Inflammatory macrophage treated with lipopolysaccharide for 1 hour (primary cell): ENCODE data around the gene DDX24.

Experiments used
- DNase-seq, 2 donors: peaks; one replicate each; pipeline ENCODE4 v3.0.0-alpha.2; 2020 to 2022

The DDX24 gene

DNA sequence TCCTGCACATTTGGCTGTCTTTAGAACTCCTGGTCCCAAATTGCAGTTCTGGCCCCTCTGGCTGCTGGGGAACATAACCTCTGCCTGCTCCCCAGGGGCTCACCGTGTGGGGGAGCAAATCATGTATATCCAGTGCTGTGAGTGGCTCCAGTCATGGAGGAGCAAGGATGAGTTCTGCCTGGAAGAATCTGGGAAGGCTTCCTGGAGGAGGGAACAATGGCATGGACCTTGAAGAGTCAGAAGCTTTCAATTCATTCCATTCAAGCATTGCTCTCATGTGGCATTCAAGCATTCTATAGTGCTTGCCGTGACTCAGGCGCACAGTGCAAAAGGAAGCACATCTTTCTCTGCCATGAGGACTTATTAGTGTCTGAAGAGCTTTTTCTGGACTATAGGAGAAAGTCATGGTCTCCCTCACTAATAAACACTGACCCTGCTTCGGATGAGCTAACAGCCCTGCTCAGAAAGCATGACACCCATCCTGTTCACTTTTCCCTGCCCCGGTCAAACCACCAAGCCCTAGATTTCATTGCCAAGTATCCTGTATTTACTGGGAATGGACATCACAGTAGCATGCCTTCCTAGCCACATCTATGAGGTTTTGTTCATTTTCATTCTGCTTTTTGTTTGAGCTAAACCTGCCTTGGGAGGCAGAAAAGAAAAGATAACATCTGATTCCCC, 33.0 kb upstream of the DDX24 start:
- no peak for DNase-seq

DNA sequence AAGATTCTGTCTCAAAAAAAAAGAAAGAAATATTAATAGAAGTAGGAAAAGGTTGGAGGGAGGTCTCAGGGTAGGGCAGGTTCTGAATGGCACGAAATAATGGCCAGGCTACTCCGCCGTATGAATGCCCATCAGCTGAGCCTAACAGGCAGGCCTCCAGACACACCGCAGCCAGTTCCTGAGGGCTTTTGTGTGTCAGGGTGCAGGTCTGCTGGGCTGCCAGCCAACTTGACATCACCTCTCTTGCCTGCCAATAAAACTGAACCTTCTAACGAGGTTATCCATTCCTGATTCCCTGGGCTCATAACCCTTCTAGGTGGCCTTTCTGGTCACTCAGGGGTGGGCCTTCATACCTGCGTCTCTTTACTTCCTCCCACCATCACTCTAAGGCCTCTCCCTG, 32.5 kb upstream of the DDX24 start:
- no peak for DNase-seq

DNA sequence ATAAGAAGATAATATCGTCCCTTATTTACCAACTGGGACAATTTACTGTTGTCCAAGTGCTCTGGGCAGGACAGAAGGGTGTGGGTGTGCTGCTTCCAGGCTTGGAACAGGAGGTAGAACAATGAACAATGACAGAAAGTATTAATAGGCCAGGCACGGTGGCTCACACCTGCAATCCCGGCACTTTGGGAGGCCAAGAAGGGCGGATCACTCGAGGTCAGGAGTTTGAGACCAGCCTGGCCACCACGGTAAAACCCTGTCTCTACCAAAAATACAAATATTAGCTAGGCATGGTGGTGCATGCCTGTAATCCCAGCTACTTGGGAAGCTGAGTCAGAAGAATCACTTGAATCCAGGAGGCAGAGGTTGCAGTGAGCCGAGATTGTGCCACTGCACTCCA, 32.1 kb upstream of the DDX24 start:
- no peak for DNase-seq

DNA sequence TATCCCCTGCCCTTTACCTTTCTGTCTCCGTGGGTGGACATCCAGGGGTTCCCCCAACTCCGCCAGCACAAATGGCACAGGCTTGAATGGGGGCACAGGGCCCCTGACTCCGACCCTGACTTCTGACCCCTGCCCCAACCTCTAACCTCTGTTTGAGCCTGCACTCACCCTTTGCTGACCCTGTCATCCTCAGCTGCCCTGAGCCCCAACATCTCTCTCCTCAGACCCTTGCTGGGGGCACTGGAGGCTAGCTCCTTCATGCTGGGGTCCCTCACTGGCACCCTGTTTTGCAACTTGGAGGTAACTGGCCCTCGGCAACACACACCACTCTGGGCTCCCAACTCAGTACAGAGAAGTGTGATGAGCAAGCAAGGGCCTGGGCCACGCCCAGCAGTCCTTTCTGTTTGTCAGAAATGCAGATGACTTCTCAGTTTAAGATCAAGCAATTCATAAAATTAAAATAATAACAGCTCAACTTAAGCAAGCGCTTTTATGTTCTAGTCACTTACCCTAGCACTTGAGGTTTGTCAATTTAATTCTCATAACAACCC, 31.6 kb upstream of the DDX24 start:
- DNase-seq: no peak

DNA sequence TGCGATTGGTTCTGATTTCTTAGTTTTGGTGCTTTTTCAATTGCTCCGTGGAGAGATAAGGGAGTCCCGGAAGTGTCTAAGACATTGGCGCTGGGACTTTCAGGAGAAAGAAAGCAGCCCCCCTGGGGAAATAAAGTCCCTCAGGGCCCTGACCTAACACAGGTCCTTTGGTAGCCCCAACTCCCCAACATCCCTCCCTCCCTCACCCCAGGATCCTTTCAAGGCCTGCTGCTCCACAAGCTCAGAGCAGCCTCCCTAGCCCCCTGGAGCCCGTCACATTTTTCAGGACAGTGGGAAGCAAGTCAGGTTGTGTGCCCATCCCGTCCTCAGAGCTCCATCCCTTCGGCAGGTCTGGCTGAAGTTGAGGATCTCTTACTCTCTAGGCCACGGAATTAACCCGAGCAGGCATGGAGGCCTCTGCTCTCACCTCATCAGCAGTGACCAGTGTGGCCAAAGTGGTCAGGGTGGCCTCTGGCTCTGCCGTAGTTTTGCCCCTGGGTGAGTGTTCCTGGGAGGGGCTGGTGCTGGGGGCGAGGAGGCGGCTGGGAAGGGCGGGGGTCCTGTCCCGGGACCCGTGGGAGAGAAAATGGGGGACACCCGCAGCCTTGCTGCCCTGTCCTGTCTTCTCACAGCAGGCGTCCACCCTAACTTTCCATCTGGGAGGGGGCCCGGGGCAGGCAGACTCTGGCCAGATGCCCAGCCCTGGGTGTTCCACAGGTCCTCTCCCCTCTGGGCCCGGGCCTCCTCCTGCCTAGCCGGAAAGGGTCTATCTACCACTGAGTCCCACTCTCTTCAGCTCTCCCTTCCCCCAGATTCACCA, 30.5 kb upstream of the DDX24 start:
- DNase-seq: no peak

DNA sequence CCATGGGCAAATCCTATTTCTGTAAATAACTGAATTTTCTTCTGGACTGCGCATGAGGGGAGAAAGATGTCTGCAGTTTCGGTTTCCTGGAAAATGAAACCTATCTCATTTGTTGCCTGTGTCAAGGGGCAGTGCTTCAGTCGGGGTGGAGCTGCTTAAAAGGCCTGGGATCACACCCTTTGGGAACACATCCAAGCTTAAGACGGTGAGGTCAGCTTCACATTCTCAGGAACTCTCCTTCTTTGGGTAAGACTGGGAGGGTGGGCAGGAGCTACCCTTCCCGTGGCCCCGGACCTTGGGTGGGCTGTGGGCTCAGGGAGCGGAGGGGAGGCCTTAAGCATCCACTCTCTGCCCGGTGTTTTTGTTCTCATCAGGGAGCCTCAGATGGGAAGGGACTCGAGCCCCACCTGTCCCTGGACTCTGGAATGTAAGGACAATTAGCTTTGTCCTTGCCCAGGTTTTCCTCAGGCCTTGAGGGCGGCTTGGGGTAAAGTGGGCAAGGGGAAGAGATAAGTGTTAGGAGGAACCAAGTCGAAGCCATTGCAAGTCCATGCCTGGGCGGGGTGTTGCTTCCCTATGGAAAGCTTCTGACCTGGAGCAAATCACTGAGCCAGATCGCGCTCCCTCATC, 29.7 kb upstream of the DDX24 start, which contains the start of gene IFI27:
Gene IFI27, plus strand, starts transcription at position 185 of the 630 bp plus-strand sequence.
- DNase-seq: no peak

DNA sequence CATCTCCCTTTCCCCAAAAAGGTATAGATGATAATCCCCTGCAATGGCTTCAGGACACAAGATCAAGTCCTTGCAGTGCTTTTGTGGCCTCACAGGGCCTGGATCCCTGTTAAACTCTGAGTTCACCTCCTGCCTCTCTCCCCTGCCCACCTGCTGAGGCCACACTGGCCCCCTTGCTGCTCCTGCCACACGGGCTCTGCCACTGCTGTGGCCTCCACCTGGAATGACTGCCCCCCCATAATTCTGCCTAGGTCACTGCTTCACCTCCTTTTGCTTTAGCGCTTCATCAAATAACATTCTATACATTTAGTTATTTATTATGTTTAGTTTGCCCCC, 28.9 kb upstream of the DDX24 start:
- DNase-seq: no peak

DNA sequence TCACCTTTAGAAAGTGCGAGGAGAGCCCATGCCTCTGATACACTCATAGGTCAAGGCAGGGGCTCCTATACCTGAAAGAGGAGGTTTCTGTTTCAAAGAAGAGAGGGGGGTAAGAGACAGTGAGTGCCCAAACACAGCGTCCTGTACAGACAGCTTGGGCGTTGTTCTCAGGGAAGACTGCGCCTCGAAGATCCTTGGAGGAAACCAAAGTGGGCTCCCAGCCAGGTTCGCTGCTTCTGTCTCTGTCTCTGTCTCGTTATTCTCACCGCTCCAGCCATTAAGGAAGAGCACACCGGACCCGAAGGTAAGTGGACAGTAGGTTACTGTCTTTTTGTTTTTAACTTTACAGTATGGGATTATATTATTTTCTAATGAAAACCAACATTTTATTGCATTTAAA, 23.7 kb upstream of the DDX24 start:
- no peak for DNase-seq

DNA sequence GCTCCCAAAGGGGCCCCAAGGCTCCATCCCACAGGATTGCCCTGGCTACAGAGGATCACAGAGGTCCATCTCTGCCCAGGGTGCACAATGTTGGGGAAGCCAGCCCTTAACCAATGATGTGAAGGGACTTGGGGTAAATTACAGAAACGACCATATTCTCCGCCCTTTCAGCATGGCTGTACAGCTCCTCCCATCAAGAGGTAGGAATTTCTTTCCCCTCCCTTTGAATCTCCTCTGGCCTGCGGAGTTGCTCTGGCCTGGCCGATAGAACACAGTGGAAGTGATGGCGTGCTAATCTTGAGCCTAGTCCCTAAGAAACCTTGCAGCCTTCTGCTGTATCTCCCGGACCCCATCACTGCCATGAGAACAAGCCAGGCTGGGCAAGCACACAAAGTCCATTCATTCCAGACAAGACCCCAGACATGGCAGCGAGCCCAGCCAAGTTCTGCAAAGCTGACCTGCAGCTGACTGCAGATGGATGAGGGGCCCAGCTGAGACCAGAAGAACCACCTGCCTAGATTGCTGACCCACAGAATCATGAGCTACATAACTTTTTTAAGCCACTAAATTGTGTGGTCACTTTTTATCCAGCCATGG, 22.6 kb upstream of the DDX24 start:
- no peak for DNase-seq

DNA sequence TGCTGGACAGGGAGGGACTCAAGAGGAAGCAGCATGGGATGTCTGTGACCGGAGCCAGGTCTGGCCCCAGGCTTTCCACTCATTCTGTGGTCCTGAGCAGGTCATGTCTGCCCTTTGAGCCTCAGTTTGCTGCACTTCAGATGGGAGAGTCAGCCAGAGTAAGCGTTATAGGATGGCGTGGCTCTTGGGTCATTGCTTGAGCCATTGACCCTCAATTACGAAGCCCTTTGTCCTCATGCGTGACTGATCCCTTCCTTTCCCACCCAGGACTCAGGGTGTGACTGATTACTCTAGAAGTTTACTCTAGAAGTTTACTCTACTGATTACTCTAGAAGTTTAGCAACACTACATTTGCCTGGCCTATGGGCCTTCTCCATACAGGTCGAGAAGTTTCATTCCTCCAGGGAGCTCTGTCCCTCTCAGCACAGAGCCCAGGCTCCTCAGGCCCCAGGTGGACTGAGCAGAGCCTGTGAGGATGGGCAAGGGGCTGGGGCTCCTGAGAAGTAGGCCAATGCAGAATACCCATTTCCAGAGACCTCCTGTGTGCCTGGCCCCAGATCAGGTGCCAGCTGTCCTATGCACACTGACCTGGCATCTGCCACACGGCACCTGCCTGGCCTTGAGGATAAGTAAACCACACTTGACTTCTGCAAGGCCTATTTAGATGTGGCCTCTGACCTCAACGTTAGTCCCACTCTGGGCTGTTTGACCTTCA, 21.9 kb upstream of the DDX24 start:
- no peak for DNase-seq

DNA sequence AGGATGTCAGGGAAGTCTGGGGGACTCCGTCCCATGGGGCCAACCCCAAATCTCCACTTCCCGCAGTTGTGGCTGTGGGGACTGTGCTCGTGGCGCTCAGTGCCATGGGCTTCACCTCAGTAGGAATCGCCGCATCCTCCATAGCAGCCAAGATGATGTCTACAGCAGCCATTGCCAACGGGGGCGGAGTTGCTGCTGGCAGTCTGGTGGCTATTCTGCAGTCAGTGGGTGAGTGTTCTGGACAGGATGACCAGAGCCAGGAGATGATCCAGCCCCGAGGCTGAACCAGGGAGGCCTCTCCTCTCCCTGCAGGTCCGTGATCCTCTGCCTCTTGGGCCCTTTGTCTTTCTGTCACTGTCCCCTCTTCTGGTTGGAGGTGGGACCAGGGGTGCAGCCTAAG, 20.7 kb upstream of the DDX24 start:
- no peak for DNase-seq

DNA sequence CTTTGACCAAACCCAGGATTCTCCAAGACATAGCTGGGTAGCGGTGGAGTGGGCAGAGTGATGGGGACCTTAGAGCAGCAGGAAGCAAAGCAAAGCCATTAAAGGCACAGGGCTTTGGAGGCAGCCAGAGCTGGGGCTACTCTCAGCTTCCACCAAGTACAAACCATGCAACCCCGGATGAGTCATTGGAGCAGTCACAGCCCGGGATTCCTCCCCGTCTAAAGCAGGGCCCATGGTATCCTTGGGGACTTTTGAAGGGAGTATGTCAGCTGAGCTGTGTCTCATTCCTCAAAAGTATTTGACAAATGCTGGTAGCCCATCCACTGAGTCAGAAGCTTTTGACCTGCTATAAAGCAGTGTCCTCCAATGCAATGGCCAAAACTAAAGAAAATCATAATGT, 19.8 kb upstream of the DDX24 start:
- DNase-seq: no peak

DNA sequence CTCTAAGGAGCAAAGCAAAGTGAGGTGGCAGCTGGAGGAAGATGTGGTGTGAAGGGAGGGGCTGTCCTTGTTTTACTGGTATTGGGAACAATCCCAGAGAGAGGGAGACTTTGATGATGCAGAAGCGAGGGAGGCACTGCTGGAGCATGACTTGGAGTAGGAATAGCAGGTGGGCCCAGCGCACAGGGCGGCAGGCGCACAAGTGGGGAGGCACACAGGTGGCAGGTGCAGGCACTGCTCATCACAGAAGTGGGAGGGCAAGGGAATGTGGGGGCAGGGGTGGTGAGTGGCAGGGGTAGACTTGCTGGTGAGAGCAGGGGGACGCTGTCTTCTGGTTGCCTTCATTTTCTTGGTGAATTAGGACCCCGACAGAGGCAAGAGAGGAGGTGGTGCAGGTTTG, 18.0 kb upstream of the DDX24 start:
- DNase-seq: no peak

DNA sequence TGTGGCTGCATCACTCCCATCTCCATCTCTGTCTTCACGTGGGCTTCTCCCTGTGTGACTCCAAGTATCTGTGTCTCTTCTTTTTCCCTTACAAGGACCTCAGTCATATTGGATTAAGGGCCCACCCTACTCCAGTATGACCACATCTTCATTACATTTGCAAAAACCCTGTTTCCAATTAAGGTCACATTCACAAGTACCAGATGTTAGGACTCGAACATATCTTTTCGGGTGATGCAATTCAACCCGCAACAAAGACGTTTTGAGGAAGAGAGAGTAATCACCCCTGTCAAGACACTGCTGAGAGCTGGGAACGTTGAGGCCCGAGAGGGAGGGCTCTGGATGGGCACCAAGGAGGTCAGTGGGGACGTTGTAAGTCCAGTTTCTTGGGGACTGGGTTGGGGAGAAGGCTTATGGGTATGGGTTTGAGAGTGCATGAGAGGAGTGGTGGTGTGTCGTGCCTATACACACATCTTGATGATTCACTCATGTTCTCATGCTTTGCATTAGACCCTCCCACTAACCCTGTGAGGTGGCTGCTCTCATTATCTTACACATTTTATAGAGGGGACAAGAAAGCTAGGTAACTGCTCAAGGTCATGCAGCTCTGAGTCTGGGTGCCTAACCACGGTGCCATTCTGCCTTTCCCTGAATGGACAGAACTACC, 17.5 kb upstream of the DDX24 start:
- no peak for DNase-seq

DNA sequence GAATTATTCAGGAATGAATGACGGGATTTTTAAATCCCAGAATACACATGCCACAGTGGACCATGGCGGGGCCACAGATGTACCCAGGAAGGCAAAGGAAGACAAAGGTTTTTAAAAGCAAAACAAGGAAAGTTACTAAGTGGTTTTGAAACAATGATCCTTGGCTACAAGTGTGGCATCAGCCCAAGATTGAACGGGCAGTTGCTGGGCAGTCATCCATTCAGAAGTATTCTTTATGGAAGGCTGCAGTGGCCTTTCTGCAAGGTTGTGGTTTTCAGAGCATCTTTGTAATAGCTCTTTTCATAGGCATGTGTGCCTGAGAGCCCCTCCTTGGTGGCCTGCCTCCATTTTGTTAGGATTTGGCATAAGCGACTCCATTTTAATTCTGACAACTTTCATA, 16.1 kb upstream of the DDX24 start:
- no peak for DNase-seq

DNA sequence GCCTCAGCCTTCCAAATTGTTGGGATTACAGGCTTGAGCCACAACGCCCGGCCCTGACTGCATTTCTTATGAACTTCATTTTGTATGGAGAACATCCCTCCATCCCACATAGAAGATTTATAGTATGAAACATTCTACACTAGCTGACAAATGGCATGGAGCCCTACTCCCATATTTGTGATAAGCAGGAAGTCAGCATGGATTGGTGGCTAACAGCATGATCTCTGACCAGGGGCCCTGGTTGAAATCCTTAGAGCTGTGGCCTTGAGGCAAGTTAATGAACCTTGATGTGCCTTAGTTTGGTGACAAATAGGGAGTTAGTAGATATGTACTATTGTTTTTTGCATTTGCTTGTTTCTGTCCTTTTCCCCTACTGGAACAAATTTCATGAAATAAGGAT, 12.4 kb upstream of the DDX24 start:
- DNase-seq: no peak

DNA sequence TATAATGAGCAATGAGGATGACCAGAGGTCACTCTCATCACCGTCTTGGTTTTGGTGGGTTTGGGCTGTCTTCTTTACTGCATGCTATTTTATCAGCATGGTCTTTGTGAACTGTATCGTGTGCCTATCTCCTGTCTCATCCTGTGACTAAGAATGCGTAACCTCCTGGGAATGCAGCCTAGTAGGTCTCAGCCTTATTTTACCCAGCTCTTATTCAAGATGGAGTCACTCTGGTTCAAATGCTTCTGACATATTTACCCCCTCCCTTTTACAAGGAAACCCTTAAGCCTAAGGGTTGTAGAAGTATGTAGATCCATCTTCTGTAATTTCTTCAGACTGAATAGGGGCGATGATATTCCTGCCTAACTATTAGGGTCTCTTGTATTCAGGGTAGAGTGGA, 8.5 kb upstream of the DDX24 start:
- no peak for DNase-seq

DNA sequence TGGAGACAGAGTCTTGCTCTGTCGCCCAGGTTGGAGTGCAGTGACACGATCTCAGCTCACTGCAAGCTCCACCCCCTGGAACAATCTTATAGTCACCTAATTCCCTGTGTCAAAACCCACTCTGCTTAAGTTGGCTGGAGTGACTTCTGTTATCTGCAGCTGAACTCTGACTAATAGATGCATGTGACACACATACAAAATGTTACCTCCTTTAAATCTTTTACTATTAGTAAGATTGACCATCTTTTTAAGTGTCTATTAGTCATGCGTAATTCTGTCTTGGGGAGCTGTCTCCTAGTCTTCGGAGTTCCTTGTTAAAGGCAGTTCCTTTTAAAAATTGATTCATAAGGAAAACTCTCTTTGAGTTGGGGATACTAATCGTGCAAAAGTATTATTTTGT, 7.5 kb upstream of the DDX24 start:
- no peak for DNase-seq

DNA sequence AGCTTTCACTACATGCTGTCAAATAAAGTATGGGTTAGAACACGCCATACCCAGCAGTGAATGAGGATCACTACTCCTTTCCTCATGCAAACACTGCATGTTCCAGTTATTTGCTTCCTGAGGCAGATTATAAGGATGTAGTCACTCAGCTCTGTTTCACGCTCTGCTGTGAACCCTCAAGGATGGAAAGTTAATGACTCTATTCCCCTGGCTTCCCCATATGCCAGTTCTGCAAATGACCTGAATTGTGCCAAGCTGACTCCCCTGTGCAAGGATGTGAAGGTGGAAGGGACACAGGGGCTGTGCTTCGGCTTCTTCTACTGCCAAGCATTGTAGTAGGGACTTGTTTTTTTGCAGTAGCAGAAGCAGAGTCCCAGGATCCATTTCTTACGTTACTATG, 6.9 kb upstream of the DDX24 start:
- DNase-seq: no peak

DNA sequence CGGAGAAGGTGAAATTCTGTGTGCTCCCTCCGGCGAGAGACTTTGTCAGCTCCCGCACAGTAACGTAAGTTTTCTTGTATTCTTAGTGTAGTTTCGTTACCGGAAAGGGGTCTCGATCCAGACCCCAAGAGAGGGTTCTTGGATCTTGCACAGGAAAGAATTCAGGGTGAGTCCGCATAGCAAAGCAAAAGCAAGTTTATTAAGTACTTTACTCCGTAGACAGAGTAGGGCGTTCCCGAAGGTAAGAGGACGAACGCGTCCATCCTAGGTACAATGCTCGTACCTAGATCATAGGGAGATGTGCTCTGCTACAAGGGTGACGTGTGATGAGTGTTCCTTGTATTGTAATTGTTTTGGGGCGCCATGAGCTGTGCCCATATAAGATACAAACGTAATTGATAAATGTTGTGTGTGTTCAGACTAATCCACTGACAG, 401 bp upstream of the DDX24 start:
- peak in 1 of 2 donors; percentile 6 for DNase-seq

DNA sequence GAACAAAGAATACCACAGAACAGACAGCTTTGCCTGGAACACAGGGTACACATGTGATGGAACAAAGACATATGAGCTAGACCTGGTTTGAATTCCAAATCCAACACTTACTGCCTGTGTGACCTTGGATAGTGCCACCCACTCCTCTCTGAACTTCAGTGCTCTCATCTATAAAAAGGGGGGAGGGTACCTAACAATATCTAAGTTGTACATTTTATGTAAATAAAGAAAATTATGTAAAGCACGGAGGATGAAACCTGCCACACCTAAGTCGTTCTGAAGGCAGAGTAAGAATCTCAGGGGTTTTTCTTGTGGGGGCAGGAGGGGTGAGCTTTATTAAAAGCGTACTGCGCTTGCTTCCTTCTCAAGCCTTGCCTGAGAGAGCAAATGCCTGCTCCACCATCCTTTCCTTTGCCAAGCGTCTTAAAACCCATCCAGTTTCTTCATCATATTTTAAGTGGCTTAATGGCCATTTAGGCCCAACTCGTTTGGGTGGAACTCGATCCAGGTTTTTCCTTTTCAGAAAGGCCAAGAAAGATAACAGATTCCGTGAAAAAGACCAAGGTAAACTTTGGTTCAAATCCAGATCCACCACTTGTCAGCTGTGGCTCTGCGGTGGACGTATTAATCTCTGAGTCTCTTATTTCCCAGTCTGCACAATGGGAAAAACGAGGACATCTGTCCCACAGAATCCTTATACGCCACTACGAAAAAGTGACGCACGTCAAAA, 946 bp downstream of the DDX24 start:
- DNase-seq: peak in 1 of 2 donors; percentile 25

DNA sequence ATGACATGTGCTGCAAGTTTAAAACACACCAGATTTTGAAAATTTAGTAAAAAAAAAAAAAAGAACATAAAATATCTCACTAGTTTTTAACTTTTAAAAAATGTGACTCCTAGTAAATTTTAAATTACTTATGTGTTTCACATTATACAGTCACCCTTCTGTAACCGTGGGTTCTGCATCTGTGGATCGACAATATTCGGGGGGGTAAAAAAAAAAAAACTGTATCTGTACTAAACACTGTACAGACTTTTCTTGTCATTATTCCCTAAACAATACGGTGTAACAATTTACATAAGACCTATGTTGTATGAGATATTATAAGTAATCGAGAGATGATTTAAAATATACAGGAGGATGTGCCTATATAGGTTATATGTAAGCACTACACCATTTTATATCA, 3.2 kb downstream of the DDX24 start:
- DNase-seq: no peak
